Epithelial cell of proximal tubule (primary cell): ENCODE data around the gene SNX7. TPM values are rescaled to one million over a fixed set of nuclear protein-coding genes. Genes with fewer than 3 reads are reported as not detected.
A peak's percentile ranks its signal among the peaks of the same experiment; 100 is the strongest.

Source experiments
- DNase-seq: peaks from one replicate; pipeline ENCODE4 v3.0.0-alpha.2; 2011; ENCODE audit warnings: low read depth
- H3K4me3 ChIP-seq: 2 replicates; pipeline ENCODE4 v1.5.1; 2011; ENCODE audit warnings: low read depth, mild to moderate bottlenecking, low read length
- total RNA-seq: library from RNA; depleted of rRNA; stranded (reverse); fragments of >200 nt; gene quantifications from 2 replicates; pipeline ENCODE4 v1.2.3, GENCODE V29; 2015
- TF ChIP-seq, protein P1 (sequence below): conservative IDR thresholded peaks from 2 replicates; pipeline ENCODE4 v1.5.1; 2012; ENCODE audit warnings: low read depth, mild to moderate bottlenecking, low read length

SNX7 gene
- total RNA-seq, 1 donor from 2014 or later: 31.8 TPM

DNA sequence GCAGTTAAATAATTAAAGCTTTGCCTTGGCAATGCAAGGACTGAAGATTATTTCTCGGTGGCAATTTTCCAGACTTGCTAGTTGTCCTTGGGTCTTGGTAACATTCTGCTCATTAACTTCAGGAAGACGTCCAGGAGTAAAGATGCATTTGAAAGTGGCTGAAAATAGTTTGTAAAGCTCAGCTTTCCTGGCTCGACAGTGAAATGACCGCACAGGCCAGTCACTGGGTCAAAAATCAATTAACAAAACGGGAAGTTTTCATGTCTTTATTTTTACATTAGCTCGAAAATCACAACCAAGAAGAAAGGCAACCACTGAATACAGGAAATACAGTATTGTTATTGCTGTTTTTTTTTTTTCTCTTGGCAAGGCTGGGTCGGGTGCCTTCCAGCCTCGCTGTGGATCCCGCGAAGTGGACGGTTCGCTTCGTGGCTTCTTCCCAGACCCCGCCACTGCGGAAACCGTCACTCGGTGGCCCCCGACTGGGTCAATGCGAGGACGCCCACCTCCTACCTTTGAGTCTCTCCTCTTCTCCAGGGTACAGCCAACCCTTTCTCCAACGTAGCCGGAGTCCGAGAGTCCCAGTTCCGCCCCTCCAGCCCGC is 479 bp upstream of the SNX7 start:
- H3K4me3 ChIP-seq: peak overlapping the region; percentile 70
- TF ChIP-seq, protein P1, sequence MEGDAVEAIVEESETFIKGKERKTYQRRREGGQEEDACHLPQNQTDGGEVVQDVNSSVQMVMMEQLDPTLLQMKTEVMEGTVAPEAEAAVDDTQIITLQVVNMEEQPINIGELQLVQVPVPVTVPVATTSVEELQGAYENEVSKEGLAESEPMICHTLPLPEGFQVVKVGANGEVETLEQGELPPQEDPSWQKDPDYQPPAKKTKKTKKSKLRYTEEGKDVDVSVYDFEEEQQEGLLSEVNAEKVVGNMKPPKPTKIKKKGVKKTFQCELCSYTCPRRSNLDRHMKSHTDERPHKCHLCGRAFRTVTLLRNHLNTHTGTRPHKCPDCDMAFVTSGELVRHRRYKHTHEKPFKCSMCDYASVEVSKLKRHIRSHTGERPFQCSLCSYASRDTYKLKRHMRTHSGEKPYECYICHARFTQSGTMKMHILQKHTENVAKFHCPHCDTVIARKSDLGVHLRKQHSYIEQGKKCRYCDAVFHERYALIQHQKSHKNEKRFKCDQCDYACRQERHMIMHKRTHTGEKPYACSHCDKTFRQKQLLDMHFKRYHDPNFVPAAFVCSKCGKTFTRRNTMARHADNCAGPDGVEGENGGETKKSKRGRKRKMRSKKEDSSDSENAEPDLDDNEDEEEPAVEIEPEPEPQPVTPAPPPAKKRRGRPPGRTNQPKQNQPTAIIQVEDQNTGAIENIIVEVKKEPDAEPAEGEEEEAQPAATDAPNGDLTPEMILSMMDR: no peak
- no peak for DNase-seq

DNA sequence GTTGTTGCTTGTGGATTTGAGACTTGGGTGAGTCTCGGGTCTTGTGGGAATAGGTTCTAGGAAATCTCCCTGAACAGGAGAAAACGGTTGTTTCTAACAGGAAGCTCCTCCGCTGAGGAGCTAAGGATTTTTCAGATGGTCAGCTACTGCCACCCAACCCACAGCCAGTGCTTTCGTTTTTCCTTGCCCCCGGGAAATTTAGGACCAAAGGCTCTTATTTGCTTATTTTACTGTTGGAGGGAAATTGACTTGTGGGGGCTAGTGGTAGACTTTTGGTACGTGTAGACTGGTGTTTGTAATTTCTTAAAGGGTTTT is 792 bp downstream of the SNX7 start:
- H3K4me3 ChIP-seq: peak overlapping the region; percentile 70
- TF ChIP-seq, protein P1: no peak
- DNase-seq: peak; percentile 23

DNA sequence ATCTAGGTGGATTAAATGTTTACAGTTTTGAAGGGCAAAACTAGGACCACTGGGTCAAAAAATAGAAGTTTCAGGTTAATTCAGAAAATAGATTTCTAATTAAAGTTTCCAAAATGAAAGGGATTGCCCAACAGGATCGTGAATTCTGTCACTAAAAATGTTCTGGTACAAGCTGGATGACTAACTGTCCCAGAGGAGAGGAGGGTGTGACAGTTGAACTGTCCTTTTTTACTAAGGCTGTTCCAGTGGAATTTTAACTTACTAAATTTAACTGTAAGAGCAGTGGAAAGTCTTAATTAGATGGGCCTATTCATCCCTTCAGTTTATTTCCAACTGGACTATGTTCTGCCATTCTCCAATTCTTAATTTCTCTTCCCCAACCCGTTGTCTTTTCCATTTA is 7.2 kb downstream of the SNX7 start:
- no peak overlapping the region for H3K4me3 ChIP-seq
- TF ChIP-seq, protein P1: no peak
- DNase-seq: no peak

DNA sequence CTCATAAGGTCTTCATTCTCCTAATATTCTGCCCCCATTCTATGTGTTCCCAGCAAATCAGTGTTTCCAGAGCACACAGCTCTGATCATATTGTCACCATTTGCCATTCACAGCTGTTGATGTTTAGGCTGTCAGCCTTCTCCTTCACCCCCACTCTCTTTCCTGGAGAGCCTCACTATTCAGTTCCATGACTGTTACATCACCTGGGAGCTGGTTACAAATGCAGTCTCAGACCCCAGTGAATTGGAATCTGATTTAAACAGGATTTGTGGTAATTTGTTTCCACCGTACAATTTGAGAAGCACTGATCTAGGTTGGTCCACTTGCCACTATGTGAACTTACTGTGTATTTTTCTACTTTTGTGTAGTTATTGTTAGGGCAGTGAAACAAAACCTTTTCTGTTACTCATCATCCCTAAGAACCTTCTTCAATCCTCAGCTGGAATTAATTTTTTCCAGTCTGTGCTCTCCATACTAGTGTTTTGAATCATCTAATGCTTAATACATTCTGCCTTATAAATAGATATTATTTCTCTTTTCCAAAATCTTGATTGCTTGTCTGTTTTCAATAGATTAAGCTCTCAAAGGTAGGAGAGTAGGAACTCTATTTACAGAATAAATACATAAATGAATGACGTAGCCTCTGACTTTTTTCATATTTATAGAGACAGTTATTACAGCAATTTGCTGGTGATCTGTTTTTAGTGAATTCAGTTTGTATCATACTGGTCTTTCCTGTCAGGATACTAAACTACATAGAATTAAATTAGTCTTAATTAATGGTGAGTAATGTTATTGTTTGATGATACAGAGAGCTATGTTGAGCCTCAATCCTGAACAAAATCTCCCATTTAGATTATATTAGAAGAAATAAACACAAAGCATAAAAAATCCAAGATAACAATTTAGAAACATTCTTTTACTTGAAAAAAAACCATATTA is 8.1 kb downstream of the SNX7 start:
- H3K4me3 ChIP-seq: no peak overlapping the region
- no peak for DNase-seq
- TF ChIP-seq, protein P1: no peak

DNA sequence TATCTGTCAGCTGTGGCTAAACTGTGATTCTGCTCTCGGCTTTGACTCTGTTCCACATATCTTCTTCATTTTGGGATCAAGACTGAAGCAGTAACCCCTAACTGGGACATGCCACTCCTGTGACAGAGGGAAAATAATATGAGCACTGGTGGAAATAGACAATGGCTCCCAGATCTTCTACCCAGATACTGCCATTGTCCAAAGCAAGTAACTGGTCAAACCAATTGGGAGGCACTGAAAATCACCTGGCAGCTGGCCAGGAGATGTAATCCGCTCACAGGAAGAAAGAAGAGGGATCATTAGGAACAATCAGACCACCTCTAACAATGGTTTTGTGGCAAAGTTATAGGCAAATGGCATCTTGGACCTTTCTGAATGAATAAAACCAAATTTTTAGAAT is 10.7 kb downstream of the SNX7 start:
- TF ChIP-seq, protein P1: no peak
- H3K4me3 ChIP-seq: no peak overlapping the region
- no peak for DNase-seq

DNA sequence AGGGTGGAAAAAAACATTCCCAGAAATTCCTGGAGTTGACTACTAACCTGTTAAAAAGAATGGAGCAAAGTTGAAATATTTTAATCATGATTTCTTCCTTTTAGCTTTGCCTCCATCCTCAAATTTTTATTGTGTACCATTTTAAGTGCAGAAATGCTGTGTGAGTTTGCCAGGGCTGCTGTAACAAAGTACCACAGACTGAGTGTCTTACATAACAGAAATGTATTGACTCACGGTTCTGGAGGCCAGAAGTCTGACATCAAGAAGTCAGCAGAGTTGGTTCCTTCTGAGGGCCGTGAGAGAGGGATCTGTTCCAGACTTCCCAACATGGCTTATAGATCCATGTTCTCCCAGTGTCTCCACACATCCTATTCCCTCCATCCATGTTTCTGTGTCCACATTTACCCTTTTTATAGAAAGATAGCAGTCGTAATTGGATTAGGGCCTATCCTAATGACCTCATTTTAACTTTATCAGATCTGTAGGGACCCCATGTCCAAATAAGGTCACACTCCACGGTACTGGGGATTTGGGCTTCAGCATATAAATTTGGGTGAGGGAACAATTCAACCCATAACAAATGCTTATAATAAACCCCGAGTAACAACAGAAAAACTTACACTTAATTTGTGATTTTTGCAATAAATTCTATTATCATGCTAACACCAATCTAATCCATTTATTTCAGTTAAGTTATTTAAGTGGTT is 12.7 kb downstream of the SNX7 start:
- TF ChIP-seq, protein P1: no peak
- no peak for DNase-seq
- H3K4me3 ChIP-seq: no peak overlapping the region
